B cell (primary cell): Measurements from ENCODE around the gene MAPK4. TPM values are rescaled to one million over a fixed set of nuclear protein-coding genes. Genes with fewer than 3 reads are reported as not detected.
"Not testable (repeated sequence)": the region's sequence is repeated elsewhere in the genome, so short reads cannot be mapped to it uniquely, and the experiment has no call there.

Experiments
- ATAC-seq: fragments of 200-7000 bp; cut with Tn5 transposase; one replicate; pipeline ENCODE4 v1.10.0; 2021; ENCODE audit warnings: low read depth, mild to moderate bottlenecking, moderate number of reproducible peaks, moderate library complexity
- CTCF ChIA-PET: fragments of 350-600 bp; sonication (Branson Sonifier 250); formaldehyde crosslinking; loops from one replicate; lab custom pipeline; 2021; ENCODE audit warnings: antibody characterized with exemption, inconsistent platforms; lab: Charles Lee
- POLR2A ChIA-PET: fragments of 350-600 bp; sonication (Branson Sonifier 250); formaldehyde crosslinking; loops from one replicate; lab custom pipeline; 2021; ENCODE audit warnings: antibody characterized with exemption; lab: Charles Lee
- DNase-seq: peaks from one replicate; pipeline ENCODE4 v3.0.0; 2013
- H2AFZ ChIP-seq: 2 replicates; pipeline ENCODE4 v1.6.1; 2012; ENCODE audit warnings: mild to moderate bottlenecking, low read depth, low read length; ENCODE audit not compliant: insufficient read depth, poor library complexity, severe bottlenecking
- H3K27ac ChIP-seq, 2 donors: 1 replicate in 1 of 2; 2 replicates in 1 of 2; pipeline ENCODE4 v1.5.1; 2012 to 2013; ENCODE audit warnings: low read length in 2 of 2, mild to moderate bottlenecking in 2 of 2, moderate library complexity in 1 of 2
- H3K27me3 ChIP-seq, 4 experiments: fragments of 200-600 bp in 1 of 4; sonication (generic) in 1 of 4; replicated peaks in 1 of 4; 1 replicate in 2 of 4; 2 replicates in 2 of 4; pipeline versions ENCODE4 v1.6.1 to v1.7.0; 2013 to 2016; ENCODE audit warnings: low read length in 3 of 4, mild to moderate bottlenecking in 2 of 4, mixed read lengths in 1 of 4, moderate library complexity in 1 of 4; ENCODE audit not compliant: insufficient read depth in 4 of 4, control insufficient read depth in 3 of 4; ENCODE audit errors: control extremely low read depth in 1 of 4
- H3K36me3 ChIP-seq, 2 experiments: replicated peaks in 1 of 2; 1 replicate in 1 of 2; 2 replicates in 1 of 2; pipeline versions ENCODE4 v1.6.1 to v1.7.1; 2013; ENCODE audit warnings: low read length in 1 of 2; ENCODE audit not compliant: insufficient read depth in 2 of 2, control insufficient read depth in 1 of 2; ENCODE audit errors: control extremely low read depth in 1 of 2, extremely low read depth in 1 of 2
- H3K4me1 ChIP-seq, 2 donors: fragments of 200-600 bp in 1 of 2; sonication (generic) in 1 of 2; 1 replicate in 1 of 2; 2 replicates in 1 of 2; pipeline versions ENCODE4 v1.5.1 to v1.6.1; 2013 to 2017; ENCODE audit warnings: low read length in 2 of 2; ENCODE audit not compliant: control insufficient read depth in 2 of 2, insufficient read depth in 2 of 2
- H3K4me2 ChIP-seq: replicated peaks from 2 replicates; pipeline ENCODE3; 2012; ENCODE audit warnings: mild to moderate bottlenecking, low read depth, low read length; ENCODE audit not compliant: poor library complexity, severe bottlenecking
- H3K4me3 ChIP-seq, 5 experiments: fragments of 200-600 bp in 1 of 5; sonication (generic) in 1 of 5; 1 replicate in 3 of 5; 2 replicates in 2 of 5; pipeline versions ENCODE4 v1.5.1 to v1.7.0; 2011 to 2016; ENCODE audit warnings: low read length in 4 of 5, mild to moderate bottlenecking in 4 of 5, low read depth in 2 of 5, control low read depth in 1 of 5, moderate library complexity in 1 of 5; ENCODE audit not compliant: insufficient read depth in 1 of 5; ENCODE audit errors: control extremely low read depth in 1 of 5, extremely low read depth in 1 of 5
- H3K79me2 ChIP-seq: fragments of 200-600 bp; sonication (generic); one replicate; pipeline ENCODE4 v1.6.0; 2016; ENCODE audit warnings: low read length; ENCODE audit not compliant: control insufficient read depth, insufficient read depth
- H3K9ac ChIP-seq: fragments of 200-600 bp; sonication (generic); 2 replicates; pipeline ENCODE4 v1.6.1; 2017; ENCODE audit warnings: mild to moderate bottlenecking, low read length, moderate library complexity
- H3K9me3 ChIP-seq, 3 donors: one replicate each; pipeline versions ENCODE4 v1.6.1 to v1.7.1; 2013; ENCODE audit warnings: low read length in 2 of 3; ENCODE audit not compliant: control insufficient read depth in 2 of 3, insufficient read depth in 1 of 3; ENCODE audit errors: control extremely low read depth in 1 of 3
- H4K20me1 ChIP-seq: 2 replicates; pipeline ENCODE4 v1.6.0; 2012; ENCODE audit warnings: mild to moderate bottlenecking, low read length; ENCODE audit not compliant: insufficient read depth, control insufficient read depth, poor library complexity, severe bottlenecking
- H3K27ac Mint-ChIP-seq: one replicate; pipeline ENCODE4 v1.8.0; 2021; ENCODE audit warnings: mixed read lengths
- H3K27me3 Mint-ChIP-seq: one replicate; pipeline ENCODE4 v1.8.0; 2021; ENCODE audit warnings: mixed read lengths
- H3K4me1 Mint-ChIP-seq: one replicate; pipeline ENCODE4 v1.8.0; 2021; ENCODE audit warnings: mixed read lengths
- H3K4me3 Mint-ChIP-seq: one replicate; pipeline ENCODE4 v1.8.0; 2021; ENCODE audit warnings: mixed read lengths
- H3K9me3 Mint-ChIP-seq: one replicate; pipeline ENCODE4 v1.8.0; 2022; ENCODE audit warnings: mixed read lengths; ENCODE audit not compliant: insufficient read depth
- CTCF ChIP-seq: fragments of 200-600 bp; IDR thresholded peaks from one replicate; pipeline ENCODE4 v1.8.0; 2022; ENCODE audit warnings: antibody characterized with exemption, mild to moderate bottlenecking
- EZH2 ChIP-seq: IDR thresholded peaks from 2 replicates; pipeline ENCODE4 v1.6.1; 2012; ENCODE audit warnings: borderline replicate concordance, low read depth, mild to moderate bottlenecking, moderate library complexity, low read length; ENCODE audit not compliant: insufficient read depth, poor library complexity, severe bottlenecking
- whole genome bisulfite sequencing: methylation state at CpG from one replicate; pipeline ENCODE4 v1.1.5; 2013; ENCODE audit warnings: missing lambda C conversion rate; ENCODE audit not compliant: insufficient coverage; 5-methylcytosine and 5-hydroxymethylcytosine counted together
- intact Hi-C: fragments of 100-400 bp; cut with micrococcal nuclease; formaldehyde crosslinking; loops from one replicate; pipeline ENCODE4 v1.10.0; 2022
- polyA minus RNA-seq: library from RNA; depleted of rRNA, polyadenylated mRNA; stranded (reverse); fragments of >200 nt; gene quantifications from 2 replicates; pipeline ENCODE4 v1.2.3, GENCODE V29; 2012
- polyA plus RNA-seq: library from polyadenylated mRNA; depleted of rRNA; stranded (reverse); fragments of >200 nt; gene quantifications from 2 replicates; pipeline ENCODE4 v1.2.3, GENCODE V29; 2012
- total RNA-seq, 2 donors: library from RNA; stranded (reverse); fragments of 120-200 nt in 1 of 2; gene quantifications; 1 replicate in 1 of 2; 2 replicates in 1 of 2; pipeline versions ENCODE4 v1.2.3 to v1.2.4, GENCODE V29; 2013 to 2022

Gene MAPK4
- total RNA-seq, result not detected in 2 replicates
- total RNA-seq (2013), result 0.19 TPM
- polyA plus RNA-seq, result not detected in 2 replicates
- polyA minus RNA-seq, result not detected in 2 replicates

- peaks cover 2% of the 10 kb centered on the region for H3K9me3 Mint-ChIP-seq
- H4K20me1 ChIP-seq, result no peaks in the 10 kb centered on the region
- ChIA-PET POLR2A (no interaction called here), CTCF (no interaction called here)
- peak within 1 kb of the TSS; percentile 78 for H3K4me3 Mint-ChIP-seq
- ATAC-seq, result peak; percentile 71
- TF ChIP-seq CTCF, result no peak
- TF ChIP-seq EZH2, result peak; percentile 58
- no peaks in the 10 kb centered on the region for H3K79me2 ChIP-seq
- H3K36me3 ChIP-seq, result no peaks in the 10 kb centered on the region
- H3K27me3 Mint-ChIP-seq, result peaks cover 68% of the 10 kb centered on the region
- intact Hi-C loops, result no loop called here
- peaks cover 0 to 20% (median 7%) of the 10 kb centered on the region in 3 donors for H3K9me3 ChIP-seq
- H3K4me3 ChIP-seq, result peak within 1 kb of the TSS in 4 of 5 experiments; percentile 21 to 63 (median 42)
- peak; percentile 43 for DNase-seq
- H3K27me3 ChIP-seq, result peaks cover 0 to 61% (median 36%) of the 10 kb centered on the region in 4 experiments
- H3K27ac Mint-ChIP-seq, result no peak within 1 kb of the TSS
- H3K4me2 ChIP-seq, result peak within 1 kb of the TSS; percentile 84
- H3K4me1 ChIP-seq, result peaks cover 12 to 14% of the 10 kb centered on the region in 2 donors
- H3K9ac ChIP-seq, result peak within 1 kb of the TSS; percentile 57
- 2% methylated on average over 106 of the region's 109 CpGs for WGBS
- no peak within 1 kb of the TSS for H3K27ac ChIP-seq
- peak within 1 kb of the TSS; percentile 62 for H2AFZ ChIP-seq
- H3K4me1 Mint-ChIP-seq, result peaks cover 13% of the 10 kb centered on the region
Observed at GRCh38 chr18:50559752-50560680, at the start of gene MAPK4. Gene MAPK4, plus strand, starts transcription at chr18:50560087. Its CDS starts 103,872 bp downstream, at chr18:50663959.

GRCh38 chr18:50517277-50517676, 42.6 kb upstream of the MAPK4 start:
- ATAC-seq, H3K9me3 ChIP-seq, DNase-seq, H3K27ac Mint-ChIP-seq, intact Hi-C loops, H3K9ac ChIP-seq, H3K9me3 Mint-ChIP-seq, H3K4me3 ChIP-seq, H3K27me3 ChIP-seq, H2AFZ ChIP-seq, POLR2A ChIA-PET, CTCF ChIA-PET, H3K4me3 Mint-ChIP-seq, H3K4me1 Mint-ChIP-seq, H3K27ac ChIP-seq, H3K36me3 ChIP-seq, H4K20me1 ChIP-seq, H3K4me1 ChIP-seq, H3K79me2 ChIP-seq, H3K4me2 ChIP-seq: not testable (repeated sequence)
- WGBS, result no CpG with 5 or more reads among the region's 5 CpGs
- H3K27me3 Mint-ChIP-seq, result peaks cover 20% of the 10 kb centered on the region
